ENCODE results near the gene TBC1D5. TPM values are rescaled to one million over a fixed set of nuclear protein-coding genes. Genes with fewer than 3 reads are reported as not detected.

The TBC1D5 gene
- total RNA-seq, 1 experiment from 2014 or later: 36.4 TPM

GRCh38 chr3:17744693-17745092, 2.3 kb upstream of the TBC1D5 start:
- Histone ChIP-seq H3K4me1 (peaks cover 11% of the 10 kb centered on the region; the same call in 1 of the 2 replicates), H3K27me3 (replicated peaks; ENCODE audit: control insufficient read depth, insufficient read depth, low read length) (no peaks in the 10 kb centered on the region), H3K4me3 (ENCODE audit: low read depth, low read length) (no peak overlapping the region), H3K36me3 (ENCODE audit: control insufficient read depth, insufficient read depth, low read length) (no peaks in the 10 kb centered on the region), H3K9me3 (no peaks in the 10 kb centered on the region)
- no peak for DNase-seq
- no peak overlapping the region for H3K27ac Mint-ChIP-seq (ENCODE audit: unreplicated experiment)
- no peaks in the 10 kb centered on the region for H3K9me3 Mint-ChIP-seq (ENCODE audit: unreplicated experiment)
- peaks cover 7% of the 10 kb centered on the region for H3K36me3 Mint-ChIP-seq (ENCODE audit: insufficient read depth, unreplicated experiment)
- intact Hi-C loops (cut with micrococcal nuclease; ENCODE audit: unreplicated experiment): loop anchor here (5.0 kb wide), 2 partner anchors 97 to 228 kb away; no protein-coding TSS in a partner anchor
- no peak overlapping the region for H3K4me3 Mint-ChIP-seq (ENCODE audit: unreplicated experiment)
- ChIA-PET CTCF (no interaction called here), POLR2A (no interaction called here)
- no peak for TF ChIP-seq CTCF (IDR thresholded peaks at IDR 0.05; ENCODE audit: insufficient read depth in 1 of 2, low read depth in 1 of 2, low read length in 1 of 2, severe bottlenecking in 1 of 2, unreplicated experiment in 1 of 2)
- peaks cover 22% of the 10 kb centered on the region for H3K4me1 Mint-ChIP-seq (ENCODE audit: low read depth, unreplicated experiment)
- BruUV-seq (replicated peaks): no TSS peak
- no peaks in the 10 kb centered on the region for H3K27me3 Mint-ChIP-seq (ENCODE audit: insufficient read depth, unreplicated experiment)

DNA sequence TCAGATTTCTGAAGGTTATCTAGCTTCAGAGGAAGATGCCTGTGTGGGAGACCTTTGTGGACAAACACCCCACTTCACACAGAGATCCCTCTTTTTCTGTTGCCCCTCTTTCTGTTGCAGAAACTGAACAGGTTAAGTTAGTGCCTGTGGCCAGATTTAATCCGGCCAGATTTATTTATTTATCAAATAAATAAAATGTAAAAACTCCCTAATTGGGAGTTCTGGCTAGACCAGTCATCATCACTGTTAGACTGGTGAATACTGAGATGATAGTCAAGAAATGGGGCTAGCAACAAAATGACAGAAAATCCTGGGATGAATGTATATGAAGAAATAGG, 1.2 kb upstream of the TBC1D5 start:
- Histone ChIP-seq H3K27me3 (replicated peaks; ENCODE audit: control insufficient read depth, insufficient read depth, low read length) (no peaks in the 10 kb centered on the region), H3K4me1 (peaks cover 11% of the 10 kb centered on the region; the same call in 1 of the 2 replicates), H3K36me3 (ENCODE audit: control insufficient read depth, insufficient read depth, low read length) (no peaks in the 10 kb centered on the region), H3K9me3 (no peaks in the 10 kb centered on the region), H3K4me3 (ENCODE audit: low read depth, low read length) (peak overlapping the region; percentile 77)
- peaks cover 22% of the 10 kb centered on the region for H3K4me1 Mint-ChIP-seq (ENCODE audit: low read depth, unreplicated experiment)
- ChIA-PET POLR2A (no interaction called here), CTCF (interaction anchor here (1.1 to 1.4 kb wide), 2 partner anchors 98 to 293 kb away, joined by 5 to 12 read pairs; no protein-coding TSS in a partner anchor)
- H3K36me3 Mint-ChIP-seq (ENCODE audit: insufficient read depth, unreplicated experiment): peaks cover 7% of the 10 kb centered on the region
- TF ChIP-seq CTCF (IDR thresholded peaks at IDR 0.05; ENCODE audit: insufficient read depth in 1 of 2, low read depth in 1 of 2, low read length in 1 of 2, severe bottlenecking in 1 of 2, unreplicated experiment in 1 of 2): no peak
- no TSS peak for BruUV-seq (replicated peaks)
- DNase-seq: no peak
- no peaks in the 10 kb centered on the region for H3K9me3 Mint-ChIP-seq (ENCODE audit: unreplicated experiment)
- intact Hi-C loops (cut with micrococcal nuclease; ENCODE audit: unreplicated experiment): loop anchor here (2.0 to 5.0 kb wide), 3 partner anchors 96 to 409 kb away; no protein-coding TSS in a partner anchor
- H3K27me3 Mint-ChIP-seq (ENCODE audit: insufficient read depth, unreplicated experiment): no peaks in the 10 kb centered on the region
- H3K27ac Mint-ChIP-seq (ENCODE audit: unreplicated experiment): no peak overlapping the region
- peak overlapping the region; percentile 82 for H3K4me3 Mint-ChIP-seq (ENCODE audit: unreplicated experiment)

DNA sequence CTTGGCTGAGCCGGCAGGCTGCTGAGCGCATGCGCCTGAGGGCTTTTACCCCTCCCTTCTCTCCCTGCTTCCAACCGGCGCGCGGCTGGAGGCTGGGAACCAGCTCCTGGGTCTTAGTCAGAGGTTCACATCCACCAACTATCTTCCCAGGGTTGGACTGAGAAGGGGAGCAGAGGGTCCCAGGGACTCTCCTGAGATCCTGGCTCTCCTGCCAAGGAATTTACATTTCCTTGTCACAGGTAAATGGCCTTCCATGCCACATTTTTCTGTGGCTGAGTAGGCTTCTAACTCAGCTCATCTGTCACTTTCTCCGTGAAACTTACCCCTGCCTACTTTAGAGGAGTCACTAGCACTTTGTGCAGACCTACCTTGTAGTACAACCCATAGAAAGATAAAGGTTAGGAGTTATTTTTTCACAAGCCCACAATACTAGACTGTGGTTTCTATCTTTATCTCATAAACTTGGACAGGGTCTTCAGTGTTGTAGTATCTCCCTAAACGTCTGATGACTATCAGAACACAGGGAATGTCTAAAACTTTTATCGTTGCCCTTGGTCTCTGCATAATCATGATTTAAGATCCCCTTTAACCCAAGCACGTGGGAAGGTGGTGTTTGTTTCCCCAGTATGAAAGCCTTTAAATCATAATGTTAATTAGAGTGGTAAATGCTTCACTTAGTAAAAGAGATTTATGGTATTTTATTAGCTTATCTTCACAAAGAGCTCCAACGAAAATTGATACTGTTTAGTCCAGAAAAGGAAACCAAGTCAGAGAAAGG, 638 bp upstream of the TBC1D5 start:
- TSS peak; percentile 86 for BruUV-seq (replicated peaks)
- H3K27ac Mint-ChIP-seq (ENCODE audit: unreplicated experiment): peak overlapping the region; percentile 80
- no peaks in the 10 kb centered on the region for H3K27me3 Mint-ChIP-seq (ENCODE audit: insufficient read depth, unreplicated experiment)
- peaks cover 7% of the 10 kb centered on the region for H3K36me3 Mint-ChIP-seq (ENCODE audit: insufficient read depth, unreplicated experiment)
- POLR2A ChIA-PET: interaction anchor here (0.5 to 0.9 kb wide), 5 partner anchors 31 to 549 kb away, joined by 3 to 9 read pairs (median 6); no protein-coding TSS in a partner anchor
- Histone ChIP-seq H3K4me1 (peaks cover 11% of the 10 kb centered on the region; the same call in 1 of the 2 replicates), H3K9me3 (no peaks in the 10 kb centered on the region), H3K4me3 (ENCODE audit: low read depth, low read length) (peak overlapping the region; percentile 77), H3K36me3 (ENCODE audit: control insufficient read depth, insufficient read depth, low read length) (no peaks in the 10 kb centered on the region), H3K27me3 (replicated peaks; ENCODE audit: control insufficient read depth, insufficient read depth, low read length) (no peaks in the 10 kb centered on the region)
- peak overlapping the region; percentile 82 for H3K4me3 Mint-ChIP-seq (ENCODE audit: unreplicated experiment)
- TF ChIP-seq CTCF (IDR thresholded peaks at IDR 0.05; ENCODE audit: insufficient read depth in 1 of 2, low read depth in 1 of 2, low read length in 1 of 2, severe bottlenecking in 1 of 2, unreplicated experiment in 1 of 2): no peak
- peaks cover 22% of the 10 kb centered on the region for H3K4me1 Mint-ChIP-seq (ENCODE audit: low read depth, unreplicated experiment)
- CTCF ChIA-PET: interaction anchor here (1.1 to 1.7 kb wide), 3 partner anchors 98 to 293 kb away, joined by 5 to 12 read pairs (median 11); no protein-coding TSS in a partner anchor
- no peaks in the 10 kb centered on the region for H3K9me3 Mint-ChIP-seq (ENCODE audit: unreplicated experiment)
- no peak for DNase-seq
- intact Hi-C loops (cut with micrococcal nuclease; ENCODE audit: unreplicated experiment): loop anchor here (1.0 to 5.0 kb wide), 4 partner anchors 96 to 410 kb away; no protein-coding TSS in a partner anchor
